Measurements from ENCODE around the gene RARRES2.

- TF ChIP-seq TCF7L2 (IDR thresholded peaks at IDR 0.05; ENCODE audit: low read depth, low read length): no peak
- TF ChIP-seq FOXM1 (CRISPR knock-in tag; IDR thresholded peaks at IDR 0.05): no peak
- no peak for TF ChIP-seq RCOR2 (CRISPR knock-in tag; IDR thresholded peaks at IDR 0.05)
- TF ChIP-seq FOXP1 (IDR thresholded peaks at IDR 0.05): no peak
- TF ChIP-seq FOXP1 (CRISPR knock-in tag; IDR thresholded peaks at IDR 0.05): no peak
- no peak for TF ChIP-seq POLR2AphosphoS5 (IDR thresholded peaks at IDR 0.05; ENCODE audit: low read depth, low read length)
- TF ChIP-seq, protein P1, sequence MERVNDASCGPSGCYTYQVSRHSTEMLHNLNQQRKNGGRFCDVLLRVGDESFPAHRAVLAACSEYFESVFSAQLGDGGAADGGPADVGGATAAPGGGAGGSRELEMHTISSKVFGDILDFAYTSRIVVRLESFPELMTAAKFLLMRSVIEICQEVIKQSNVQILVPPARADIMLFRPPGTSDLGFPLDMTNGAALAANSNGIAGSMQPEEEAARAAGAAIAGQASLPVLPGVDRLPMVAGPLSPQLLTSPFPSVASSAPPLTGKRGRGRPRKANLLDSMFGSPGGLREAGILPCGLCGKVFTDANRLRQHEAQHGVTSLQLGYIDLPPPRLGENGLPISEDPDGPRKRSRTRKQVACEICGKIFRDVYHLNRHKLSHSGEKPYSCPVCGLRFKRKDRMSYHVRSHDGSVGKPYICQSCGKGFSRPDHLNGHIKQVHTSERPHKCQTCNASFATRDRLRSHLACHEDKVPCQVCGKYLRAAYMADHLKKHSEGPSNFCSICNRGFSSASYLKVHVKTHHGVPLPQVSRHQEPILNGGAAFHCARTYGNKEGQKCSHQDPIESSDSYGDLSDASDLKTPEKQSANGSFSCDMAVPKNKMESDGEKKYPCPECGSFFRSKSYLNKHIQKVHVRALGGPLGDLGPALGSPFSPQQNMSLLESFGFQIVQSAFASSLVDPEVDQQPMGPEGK (CRISPR knock-in tag; IDR thresholded peaks at IDR 0.05): no peak
- no peak for TF ChIP-seq DNMT1 (CRISPR knock-in tag; IDR thresholded peaks at IDR 0.05)
Measured at GRCh38 chr7:150330211-150330885, 11.1 kb downstream of the RARRES2 start.

Data from HepG2 (cell line).